Aorta (tissue), 5 donors: ENCODE data around the gene EPHA4. TPM values are rescaled to one million over a fixed set of nuclear protein-coding genes. Genes with fewer than 3 reads are reported as not detected.

Source experiments
- ATAC-seq: fragments of 200-7000 bp; cut with Tn5 transposase; one replicate; pipeline ENCODE4 v1.9.1; 2022; ENCODE audit warnings: moderate library complexity; ENCODE audit not compliant: low FRiP score
- DNase-seq, 2 donors: peaks; one replicate each; pipeline ENCODE4 v3.0.0-alpha.2; 2020
- H3K27ac ChIP-seq, 2 donors: one replicate each; pipeline ENCODE4 v1.5.1; 2013; ENCODE audit warnings: low read length in 2 of 2, mild to moderate bottlenecking in 2 of 2, moderate library complexity in 2 of 2, control low read depth in 1 of 2, inconsistent platforms in 1 of 2, low read depth in 1 of 2
- H3K27me3 ChIP-seq, 2 donors: one replicate each; pipeline ENCODE4 v1.6.1; 2013; ENCODE audit warnings: control low read depth in 1 of 2, low read length in 1 of 2, mild to moderate bottlenecking in 1 of 2, moderate library complexity in 1 of 2; ENCODE audit not compliant: insufficient read depth in 2 of 2, control insufficient read depth in 1 of 2
- H3K36me3 ChIP-seq, 2 donors: one replicate each; pipeline ENCODE4 v1.6.1; 2013; ENCODE audit warnings: control low read depth in 1 of 2, low read length in 1 of 2, mild to moderate bottlenecking in 1 of 2; ENCODE audit not compliant: insufficient read depth in 2 of 2, control insufficient read depth in 1 of 2
- H3K4me1 ChIP-seq, 2 donors: one replicate each; pipeline ENCODE4 v1.6.1; 2013; ENCODE audit warnings: low read length in 2 of 2, control low read depth in 1 of 2, mild to moderate bottlenecking in 1 of 2, moderate library complexity in 1 of 2; ENCODE audit not compliant: insufficient read depth in 2 of 2, control insufficient read depth in 1 of 2
- H3K4me3 ChIP-seq, 2 donors: one replicate each; pipeline ENCODE4 v1.5.1; 2013; ENCODE audit warnings: low read length in 2 of 2, control low read depth in 1 of 2, mild to moderate bottlenecking in 1 of 2
- H3K9me3 ChIP-seq: one replicate; pipeline ENCODE4 v1.6.1; 2013; ENCODE audit warnings: mild to moderate bottlenecking, low read length; ENCODE audit not compliant: control insufficient read depth
- WGBS, 2 donors: extraction: QIAGEN DNeasy Blood & Tissue Kit; methylation state at CpG; one replicate each; pipeline ENCODE4 v1.1.7; 2013; 5-methylcytosine and 5-hydroxymethylcytosine counted together
- intact Hi-C, 2 donors: fragments of 100-400 bp; cut with DNase I; formaldehyde crosslinking; loops; one replicate each; pipeline versions ENCODE4 v1.14.2 to v1.15.0; 2022
- polyA plus RNA-seq, 2 donors: library from polyadenylated mRNA; stranded (reverse); fragments of 200-250 nt; gene quantifications; one replicate each; pipeline ENCODE4 v1.2.3, GENCODE V29; 2013
- total RNA-seq, 2 donors: library from RNA; stranded (reverse); fragmentation: NEBNext Ultra II Directional; extraction: Animal tissue kit (Norgen Biotek cat#: 25700); gene quantifications; one replicate each; pipeline ENCODE4 v1.2.1, GENCODE V29; 2021
- donor health status: healthy with polysubstance abuse.
- donor health status: Bipolar disorder and iron deficiency.
- donor health status: DM: no; HTN: no; CAD: no.
- donor health status: DM: no; HTN: no; CAD: no.
- donor health status: DM: yes; HTN: yes; CAD: no.

The EPHA4 gene
- total and polyA plus RNA-seq, 4 donors = 2.9 to 32.1 (median 12.6) TPM

DNA sequence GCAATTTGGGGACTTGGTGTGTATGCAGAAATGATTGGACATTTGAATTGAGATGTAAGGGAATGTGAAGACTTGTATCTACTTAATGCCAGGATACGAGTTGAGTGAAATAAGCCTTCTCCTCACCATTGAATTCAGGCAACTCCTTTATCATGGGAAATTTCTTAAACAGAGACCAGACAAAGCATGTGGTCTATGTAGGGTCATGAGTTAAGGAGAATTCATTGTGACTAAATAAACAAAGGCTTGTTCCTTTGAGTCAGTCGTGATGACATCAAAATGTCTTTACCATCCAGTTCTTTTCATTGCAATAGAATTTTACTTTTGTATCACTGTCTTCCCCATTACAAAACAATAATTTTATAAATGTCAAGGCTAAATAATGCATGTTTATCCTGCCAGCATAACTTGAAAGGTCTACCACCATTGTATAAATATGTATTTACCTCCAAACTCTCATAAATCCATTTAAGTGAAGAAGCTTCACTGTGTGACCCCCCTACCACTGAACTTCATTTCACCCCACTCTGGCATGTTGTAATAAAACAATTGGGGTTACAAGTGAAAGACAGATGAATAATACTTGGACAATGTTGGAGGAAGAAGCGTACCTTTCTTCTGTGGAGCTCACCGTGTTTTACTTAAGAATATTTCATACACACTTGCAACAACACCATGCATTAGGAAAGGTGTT lies 149.4 kb downstream of the EPHA4 start:
- DNase-seq (no peak), ATAC-seq (no peak)
- intact Hi-C loops = no loop called here
- no peaks in the 10 kb centered on the region for H3K27me3 ChIP-seq
- H3K4me1 ChIP-seq = no peaks in the 10 kb centered on the region
- H3K27ac ChIP-seq = no peak overlapping the region
- 65 to 74% methylated on average over 4 of the region's 4 CpGs for WGBS, 2 donors
- H3K36me3 ChIP-seq = peaks cover 4 to 5% of the 10 kb centered on the region in 2 donors
- H3K4me3 ChIP-seq = no peak overlapping the region
- no peaks in the 10 kb centered on the region for H3K9me3 ChIP-seq

GRCh38 chr2:221420245-221420644 lies 151.9 kb downstream of the EPHA4 start:
- peaks cover 2 to 5% of the 10 kb centered on the region in 2 donors for H3K36me3 ChIP-seq
- no peak overlapping the region for H3K4me3 ChIP-seq
- ATAC-seq (no peak), DNase-seq (no peak)
- intact Hi-C loops = no loop called here
- no peaks in the 10 kb centered on the region for H3K27me3 ChIP-seq
- WGBS, 2 donors = 80 to 83% methylated on average over 7 of the region's 7 CpGs
- no peak overlapping the region for H3K27ac ChIP-seq
- no peaks in the 10 kb centered on the region for H3K9me3 ChIP-seq
- no peaks in the 10 kb centered on the region for H3K4me1 ChIP-seq

DNA sequence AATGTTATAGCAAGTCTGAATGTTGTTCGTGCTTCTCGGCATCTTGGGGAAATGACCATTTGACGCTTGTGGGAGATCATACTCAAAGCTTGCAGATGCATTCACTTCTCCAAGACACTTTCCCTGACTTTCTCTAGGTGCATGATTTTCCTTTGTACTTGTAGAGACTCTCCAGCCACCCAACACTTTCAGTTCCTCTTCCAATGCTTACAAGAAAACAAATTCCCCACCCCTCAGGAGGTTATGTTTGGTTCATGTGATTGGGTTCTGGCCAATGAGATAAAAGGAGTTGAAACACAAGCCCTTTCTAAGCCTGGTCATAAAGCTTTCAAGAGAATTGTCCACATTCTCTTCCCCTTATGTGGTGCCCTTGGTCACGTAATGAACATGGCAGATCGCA lies 156.3 kb downstream of the EPHA4 start:
- DNase-seq = no peak
- ATAC-seq = no peak
- intact Hi-C loops = no loop called here
- 95 to 98% methylated on average over 5 of the region's 5 CpGs for WGBS, 2 donors
- H3K27ac ChIP-seq = no peak overlapping the region
- H3K36me3 ChIP-seq = peaks cover 2 to 5% of the 10 kb centered on the region in 2 donors
- no peaks in the 10 kb centered on the region for H3K4me1 ChIP-seq
- no peak overlapping the region for H3K4me3 ChIP-seq
- no peaks in the 10 kb centered on the region for H3K9me3 ChIP-seq
- H3K27me3 ChIP-seq = no peaks in the 10 kb centered on the region

DNA sequence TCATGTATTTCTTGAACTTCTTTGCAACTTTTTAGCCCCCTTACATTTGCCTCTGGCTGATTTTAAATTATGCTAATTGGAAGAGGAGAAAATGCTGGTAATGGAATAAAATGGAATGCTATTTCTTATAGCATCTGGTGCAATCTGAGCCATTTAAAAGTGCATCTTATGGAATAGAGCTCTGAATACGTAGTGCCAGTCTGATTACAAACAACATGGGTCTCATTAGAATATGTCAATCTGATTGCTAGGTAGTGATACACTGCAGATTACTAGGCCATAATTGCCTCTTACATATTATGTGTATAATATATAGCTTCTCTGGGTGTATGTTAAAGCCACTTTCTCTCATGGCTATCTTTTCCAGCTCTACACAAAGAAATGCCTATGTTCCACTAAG lies 159.1 kb downstream of the EPHA4 start:
- WGBS, 2 donors = 91 to 97% methylated on average over 1 of the region's 1 CpG

DNA sequence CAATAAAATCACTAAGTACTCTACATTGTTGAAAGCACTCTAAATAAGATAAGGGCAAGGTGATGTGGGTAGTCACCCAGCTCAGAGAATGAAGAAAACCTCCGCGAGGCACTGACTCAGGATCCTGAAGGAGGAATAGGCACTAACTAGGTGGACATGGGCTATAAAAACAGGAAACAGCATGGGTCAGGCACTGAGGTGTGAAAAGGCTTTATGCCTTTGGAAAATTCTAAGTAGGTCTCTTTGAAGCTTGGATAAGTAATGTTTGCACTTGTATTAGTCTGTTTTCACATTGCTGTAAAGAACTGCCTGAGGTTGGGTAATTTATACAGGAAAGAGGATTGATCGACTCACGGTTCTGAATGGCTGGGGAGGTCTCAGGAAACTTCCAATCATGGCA lies 161.6 kb downstream of the EPHA4 start:
- Histone ChIP-seq H3K27ac (no peak overlapping the region), H3K4me1 (no peaks in the 10 kb centered on the region), H3K27me3 (no peaks in the 10 kb centered on the region), H3K9me3 (no peaks in the 10 kb centered on the region), H3K36me3 (no peaks in the 10 kb centered on the region), H3K4me3 (no peak overlapping the region)
- DNase-seq (no peak), ATAC-seq (no peak)
- WGBS, 2 donors = 84 to 91% methylated on average over 4 of the region's 4 CpGs
- intact Hi-C loops = no loop called here

More for the DNA sequence above, 159.1 kb downstream of the EPHA4 start:
- DNase-seq (no peak), ATAC-seq (no peak)
- Histone ChIP-seq H3K4me1 (no peaks in the 10 kb centered on the region), H3K36me3 (no peaks in the 10 kb centered on the region), H3K27ac (no peak overlapping the region), H3K9me3 (no peaks in the 10 kb centered on the region), H3K4me3 (no peak overlapping the region), H3K27me3 (no peaks in the 10 kb centered on the region)
- intact Hi-C loops = no loop called here

- no peak for ATAC-seq
- WGBS, 2 donors = 95% methylated on average over 5 of the region's 5 CpGs
- Histone ChIP-seq H3K27me3 (no peaks in the 10 kb centered on the region), H3K4me3 (no peak overlapping the region), H3K36me3 (no peaks in the 10 kb centered on the region), H3K27ac (no peak overlapping the region), H3K9me3 (no peaks in the 10 kb centered on the region), H3K4me1 (no peaks in the 10 kb centered on the region)
- no peak for DNase-seq
- intact Hi-C loops = no loop called here
Measured at GRCh38 chr2:221407765-221408164, 164.3 kb downstream of the EPHA4 start.

DNA sequence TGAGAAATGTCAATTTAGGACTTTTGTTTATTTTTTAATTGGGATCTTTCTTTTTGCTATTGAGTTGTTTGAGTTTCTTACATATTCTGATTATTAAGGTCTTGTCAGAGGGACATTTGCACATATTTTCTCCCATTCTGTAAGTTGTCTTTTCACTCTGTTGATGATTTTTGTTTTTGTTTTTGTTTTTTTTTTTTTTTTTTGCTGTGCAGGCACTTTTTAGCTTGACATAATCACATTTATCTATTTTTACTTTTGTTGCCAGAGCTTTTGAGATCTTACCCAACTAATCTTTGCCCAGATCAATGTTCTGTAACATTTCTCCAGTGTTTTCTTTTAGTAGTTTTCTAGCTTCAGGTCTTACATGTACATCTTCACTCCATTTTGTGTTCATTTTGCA lies 166.6 kb downstream of the EPHA4 start:
- DNase-seq (no peak), ATAC-seq (no peak)
- Histone ChIP-seq H3K9me3 (no peaks in the 10 kb centered on the region), H3K4me3 (no peak overlapping the region), H3K27me3 (no peaks in the 10 kb centered on the region), H3K4me1 (no peaks in the 10 kb centered on the region), H3K36me3 (no peaks in the 10 kb centered on the region), H3K27ac (no peak overlapping the region)
- intact Hi-C loops = no loop called here

DNA sequence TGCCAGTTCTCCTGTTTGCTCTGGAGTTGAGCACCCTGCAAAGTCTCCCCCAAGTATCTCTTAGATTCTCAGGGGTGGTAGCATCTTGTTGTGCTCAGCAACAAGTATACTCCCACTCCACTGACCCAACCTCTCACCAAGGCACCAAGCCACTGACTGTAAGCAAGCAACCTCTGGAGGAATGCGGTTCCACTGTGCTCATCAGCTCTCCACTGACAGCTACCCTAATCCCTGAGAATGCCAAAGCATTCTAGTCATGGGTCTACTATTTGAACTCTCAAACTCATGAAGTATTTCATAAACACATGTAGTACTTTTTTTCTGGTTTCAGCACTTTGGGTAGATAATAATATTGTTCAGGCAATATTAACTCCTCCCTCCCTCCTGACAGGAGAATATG lies 170.0 kb downstream of the EPHA4 start:
- Histone ChIP-seq H3K9me3 (no peaks in the 10 kb centered on the region), H3K27me3 (no peaks in the 10 kb centered on the region), H3K4me3 (no peak overlapping the region), H3K36me3 (no peaks in the 10 kb centered on the region), H3K27ac (no peak overlapping the region), H3K4me1 (no peaks in the 10 kb centered on the region)
- intact Hi-C loops = no loop called here
- no peak for ATAC-seq
- DNase-seq = no peak
- WGBS, 2 donors = 93 to 95% methylated on average over 1 of the region's 1 CpG

DNA sequence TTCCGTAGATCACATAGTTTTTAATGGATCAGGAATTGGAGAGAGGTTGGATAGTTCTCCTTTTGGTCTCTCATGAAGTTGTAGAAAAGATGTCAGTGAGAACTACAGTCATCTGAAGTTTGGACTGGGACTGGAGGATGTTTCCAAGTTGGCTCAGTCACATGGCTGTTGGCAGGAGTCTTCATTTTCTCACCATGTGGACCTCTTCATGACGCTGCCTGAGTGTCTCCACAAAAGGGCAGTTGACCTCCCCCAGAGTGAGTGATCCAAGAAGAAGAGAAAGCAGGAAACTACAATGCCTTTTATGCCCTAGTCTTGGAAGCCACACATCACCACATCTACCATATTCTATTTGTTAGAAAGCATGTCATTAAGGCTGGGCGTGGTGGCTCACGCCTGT lies 171.7 kb downstream of the EPHA4 start:
- H3K27me3 ChIP-seq = no peaks in the 10 kb centered on the region
- WGBS, 2 donors = 78 to 84% methylated on average over 4 of the region's 4 CpGs
- no peak overlapping the region for H3K27ac ChIP-seq
- H3K4me1 ChIP-seq = no peaks in the 10 kb centered on the region
- ATAC-seq (no peak), DNase-seq (no peak)
- intact Hi-C loops = no loop called here
- no peaks in the 10 kb centered on the region for H3K9me3 ChIP-seq
- H3K4me3 ChIP-seq = no peak overlapping the region
- H3K36me3 ChIP-seq = no peaks in the 10 kb centered on the region
